ENCODE results near the gene MYH15. TPM values are rescaled to one million over a fixed set of nuclear protein-coding genes. Genes with fewer than 3 reads are reported as not detected.

The MYH15 gene
- total RNA-seq, 2 experiments from 2014 or later = 0.46 to 0.57 TPM

DNA sequence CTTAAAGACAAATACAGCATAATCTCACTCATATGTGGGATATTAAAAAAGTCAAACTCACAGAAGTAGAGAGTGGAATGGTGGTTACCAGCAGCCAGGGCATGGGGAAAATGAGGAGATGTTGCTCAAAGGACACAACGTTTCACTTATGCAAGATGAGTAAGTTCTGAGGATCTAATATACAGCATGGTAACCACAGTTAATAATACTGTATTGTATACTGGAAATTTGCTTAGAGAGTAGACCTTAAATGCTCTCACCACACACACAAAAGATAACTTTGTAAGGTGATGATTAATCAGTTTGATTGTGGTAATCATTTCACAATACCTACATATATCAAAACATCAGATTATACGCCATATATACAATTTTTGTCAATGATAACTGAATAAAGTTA, 60.0 kb downstream of the MYH15 start:
- Histone ChIP-seq H4K20me1 (ENCODE audit: insufficient read depth, low read length) (no peaks in the 10 kb centered on the region), H3K27ac (ENCODE audit: low read depth, low read length, poor library complexity, severe bottlenecking) (no peak overlapping the region), H3K4me2 (ENCODE audit: low read length) (no peak overlapping the region), H3K36me3 (ENCODE audit: insufficient read depth, low read length) (no peaks in the 10 kb centered on the region), H3K4me3 (ENCODE audit: low read depth, low read length, poor library complexity, severe bottlenecking) (no peak overlapping the region), H2AFZ (ENCODE audit: low read length) (no peak overlapping the region), H3K9me3 (ENCODE audit: low read length) (no peaks in the 10 kb centered on the region), H3K79me2 (ENCODE audit: insufficient read depth, low read depth, low read length) (no peaks in the 10 kb centered on the region), H3K4me1 (ENCODE audit: insufficient read depth, low read length, poor library complexity, severe bottlenecking) (no peaks in the 10 kb centered on the region), H3K9me2 (ENCODE audit: insufficient read depth, low read length) (no peaks in the 10 kb centered on the region)
- POLR2A ChIA-PET = no interaction called here
- TF ChIP-seq, protein P1, sequence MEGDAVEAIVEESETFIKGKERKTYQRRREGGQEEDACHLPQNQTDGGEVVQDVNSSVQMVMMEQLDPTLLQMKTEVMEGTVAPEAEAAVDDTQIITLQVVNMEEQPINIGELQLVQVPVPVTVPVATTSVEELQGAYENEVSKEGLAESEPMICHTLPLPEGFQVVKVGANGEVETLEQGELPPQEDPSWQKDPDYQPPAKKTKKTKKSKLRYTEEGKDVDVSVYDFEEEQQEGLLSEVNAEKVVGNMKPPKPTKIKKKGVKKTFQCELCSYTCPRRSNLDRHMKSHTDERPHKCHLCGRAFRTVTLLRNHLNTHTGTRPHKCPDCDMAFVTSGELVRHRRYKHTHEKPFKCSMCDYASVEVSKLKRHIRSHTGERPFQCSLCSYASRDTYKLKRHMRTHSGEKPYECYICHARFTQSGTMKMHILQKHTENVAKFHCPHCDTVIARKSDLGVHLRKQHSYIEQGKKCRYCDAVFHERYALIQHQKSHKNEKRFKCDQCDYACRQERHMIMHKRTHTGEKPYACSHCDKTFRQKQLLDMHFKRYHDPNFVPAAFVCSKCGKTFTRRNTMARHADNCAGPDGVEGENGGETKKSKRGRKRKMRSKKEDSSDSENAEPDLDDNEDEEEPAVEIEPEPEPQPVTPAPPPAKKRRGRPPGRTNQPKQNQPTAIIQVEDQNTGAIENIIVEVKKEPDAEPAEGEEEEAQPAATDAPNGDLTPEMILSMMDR (conservative IDR thresholded peaks at IDR 0.05; ENCODE audit: low read length) = no peak
- no peak for TF ChIP-seq EZH2phosphoT487 (IDR thresholded peaks at IDR 0.05; ENCODE audit: borderline replicate concordance, low read depth, low read length)
- CTCF ChIA-PET (ENCODE audit: unreplicated experiment) = no interaction called here
- intact Hi-C loops (cut with micrococcal nuclease; ENCODE audit: unreplicated experiment) = no loop called here
- BruUV-seq (replicated peaks) = no TSS peak
- no peak for DNase-seq (ENCODE audit: low spot score)

- Histone ChIP-seq H3K9me3 (ENCODE audit: low read length) (no peaks in the 10 kb centered on the region), H2AFZ (ENCODE audit: low read length) (no peak overlapping the region), H3K27ac (ENCODE audit: low read depth, low read length, poor library complexity, severe bottlenecking) (no peak overlapping the region), H3K4me2 (ENCODE audit: low read length) (no peak overlapping the region), H3K36me3 (ENCODE audit: insufficient read depth, low read length) (no peaks in the 10 kb centered on the region), H3K79me2 (ENCODE audit: insufficient read depth, low read depth, low read length) (no peaks in the 10 kb centered on the region), H3K9me2 (ENCODE audit: insufficient read depth, low read length) (no peaks in the 10 kb centered on the region), H3K4me3 (ENCODE audit: low read depth, low read length, poor library complexity, severe bottlenecking) (no peak overlapping the region), H4K20me1 (ENCODE audit: insufficient read depth, low read length) (no peaks in the 10 kb centered on the region), H3K4me1 (ENCODE audit: insufficient read depth, low read length, poor library complexity, severe bottlenecking) (no peaks in the 10 kb centered on the region)
- TF ChIP-seq EZH2phosphoT487 (IDR thresholded peaks at IDR 0.05; ENCODE audit: borderline replicate concordance, low read depth, low read length) = no peak
- TF ChIP-seq, protein P1 (conservative IDR thresholded peaks at IDR 0.05; ENCODE audit: low read length) = no peak
- ChIA-PET CTCF (ENCODE audit: unreplicated experiment) (no interaction called here), POLR2A (interaction anchor here (0.6 to 1.3 kb wide), 2 partner anchors 15 to 116 kb away, joined by 3 read pairs; no protein-coding TSS in a partner anchor)
- DNase-seq (ENCODE audit: low spot score) = no peak
- intact Hi-C loops (cut with micrococcal nuclease; ENCODE audit: unreplicated experiment) = no loop called here
- BruUV-seq (replicated peaks) = no TSS peak
These were observed 61.8 kb downstream of the MYH15 start for GRCh38 chr3:108448593-108448992.

- Histone ChIP-seq H4K20me1 (ENCODE audit: insufficient read depth, low read length) (no peaks in the 10 kb centered on the region), H3K36me3 (ENCODE audit: insufficient read depth, low read length) (no peaks in the 10 kb centered on the region), H3K9me3 (ENCODE audit: low read length) (no peaks in the 10 kb centered on the region), H3K4me3 (ENCODE audit: low read depth, low read length, poor library complexity, severe bottlenecking) (no peak overlapping the region), H3K4me1 (ENCODE audit: insufficient read depth, low read length, poor library complexity, severe bottlenecking) (no peaks in the 10 kb centered on the region), H2AFZ (ENCODE audit: low read length) (no peak overlapping the region), H3K9me2 (ENCODE audit: insufficient read depth, low read length) (no peaks in the 10 kb centered on the region), H3K79me2 (ENCODE audit: insufficient read depth, low read depth, low read length) (no peaks in the 10 kb centered on the region), H3K27ac (ENCODE audit: low read depth, low read length, poor library complexity, severe bottlenecking) (no peak overlapping the region), H3K4me2 (ENCODE audit: low read length) (no peak overlapping the region)
- no TSS peak for BruUV-seq (replicated peaks)
- ChIA-PET POLR2A (interaction anchor here (0.6 to 1.3 kb wide), 3 partner anchors 11 to 17 kb away, joined by 3 read pairs; no protein-coding TSS in a partner anchor), CTCF (ENCODE audit: unreplicated experiment) (no interaction called here)
- no peak for TF ChIP-seq EZH2phosphoT487 (IDR thresholded peaks at IDR 0.05; ENCODE audit: borderline replicate concordance, low read depth, low read length)
- TF ChIP-seq, protein P1 (conservative IDR thresholded peaks at IDR 0.05; ENCODE audit: low read length) = no peak
- intact Hi-C loops (cut with micrococcal nuclease; ENCODE audit: unreplicated experiment) = no loop called here
- DNase-seq (ENCODE audit: low spot score) = no peak
These were observed 63.1 kb downstream of the MYH15 start for GRCh38 chr3:108447096-108447847.

All from OCI-LY7 (cell line).